HS-27A (cell line): ENCODE results near the gene CMIP.
A peak's percentile ranks its signal among the peaks of the same experiment; 100 is the strongest.

Source experiments
- DNase-seq: peaks from one replicate; pipeline ENCODE4 v3.0.0-alpha.2; 2012; ENCODE audit warnings: low read depth, missing footprints

Gene CMIP

GRCh38 chr16:81495321-81496234 is 51.0 kb downstream of the CMIP start:
- DNase-seq: no peak

GRCh38 chr16:81496321-81496720 is 51.7 kb downstream of the CMIP start:
- DNase-seq: no peak

GRCh38 chr16:81496742-81497141 is 52.1 kb downstream of the CMIP start:
- DNase-seq: no peak

DNA sequence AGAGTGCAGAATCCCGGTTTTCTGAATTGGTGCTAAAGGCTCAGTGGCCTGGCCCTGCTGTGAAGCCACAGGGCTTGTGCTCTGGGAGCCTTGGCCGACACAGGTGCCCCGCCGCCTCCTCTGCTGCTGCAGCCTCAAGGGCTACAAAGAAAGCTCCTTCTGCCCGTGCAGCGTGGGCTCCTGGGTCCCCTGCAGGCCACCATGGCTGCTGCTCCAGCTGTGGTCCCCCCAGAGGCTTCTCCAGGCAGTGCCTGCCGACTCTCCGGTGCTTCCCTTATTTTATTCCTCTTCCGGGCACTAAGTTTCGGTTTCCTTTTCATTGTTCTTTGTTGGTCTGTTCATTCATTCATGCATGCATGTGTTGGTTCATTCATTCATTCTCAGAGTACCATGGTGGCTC is 53.1 kb downstream of the CMIP start:
- no peak for DNase-seq

DNA sequence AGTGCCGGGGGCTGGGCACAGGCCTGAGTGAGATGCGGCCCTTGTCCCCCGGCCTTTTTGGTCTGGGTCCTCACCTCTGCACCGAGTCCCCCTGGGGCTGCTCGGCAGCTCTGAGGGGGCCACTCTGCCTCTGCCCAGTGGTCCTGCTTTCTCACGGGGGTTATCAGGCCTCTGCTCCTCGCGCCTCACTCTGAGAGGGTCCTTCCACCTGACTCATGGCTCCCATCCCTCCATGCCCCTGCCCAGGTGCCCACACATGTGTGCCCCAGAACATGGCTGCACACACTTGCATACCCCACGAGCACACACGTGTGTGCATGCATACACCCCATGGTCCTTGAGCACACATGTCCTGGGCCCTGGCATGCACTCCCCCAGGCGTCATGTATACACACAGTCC is 53.7 kb downstream of the CMIP start:
- no peak for DNase-seq

DNA sequence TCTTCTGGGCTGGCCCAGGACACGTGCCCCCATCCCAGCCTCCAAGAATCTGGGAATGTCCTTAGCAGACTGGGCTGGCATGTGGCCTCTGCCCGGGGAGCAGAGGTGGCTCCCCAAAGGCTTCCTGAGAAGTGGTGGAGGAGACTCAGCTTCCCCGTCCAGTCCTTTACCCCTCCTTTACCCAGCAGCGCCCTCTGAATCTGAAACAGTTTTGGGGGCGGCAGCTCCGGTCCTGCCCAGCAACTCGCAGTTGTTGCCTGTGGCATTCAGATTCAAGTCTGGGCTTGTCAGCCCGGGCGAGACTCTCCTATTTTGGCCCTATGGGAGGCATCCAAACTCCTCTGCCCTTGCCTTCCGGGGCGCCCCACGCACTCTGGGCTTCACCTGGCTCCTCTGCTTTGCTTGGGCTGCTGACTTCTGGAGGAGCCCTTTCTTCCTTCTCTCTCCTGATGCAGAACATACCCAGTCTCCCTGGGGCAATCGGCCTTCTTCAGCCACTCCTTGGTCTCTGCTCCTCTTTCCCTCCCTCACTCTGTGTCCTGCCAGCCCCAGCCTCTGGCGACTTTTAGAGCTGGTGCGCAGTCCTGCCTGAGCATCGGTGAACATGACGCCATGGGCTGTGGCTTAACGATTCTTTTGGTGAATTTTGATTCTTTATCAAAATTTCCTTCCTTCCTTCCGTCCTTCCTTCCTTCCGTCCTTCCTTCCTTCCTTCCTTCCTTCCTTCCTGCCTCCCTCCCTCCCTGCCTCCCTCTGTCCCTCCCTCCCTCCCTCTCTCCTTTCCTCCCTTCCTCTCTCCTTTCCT is 55.2 kb downstream of the CMIP start:
- no peak for DNase-seq

- DNase-seq: no peak
Observed at GRCh38 chr16:81500833-81501521, 56.4 kb downstream of the CMIP start.

- no peak for DNase-seq
Observed at GRCh38 chr16:81502396-81503070, 57.9 kb downstream of the CMIP start.

DNA sequence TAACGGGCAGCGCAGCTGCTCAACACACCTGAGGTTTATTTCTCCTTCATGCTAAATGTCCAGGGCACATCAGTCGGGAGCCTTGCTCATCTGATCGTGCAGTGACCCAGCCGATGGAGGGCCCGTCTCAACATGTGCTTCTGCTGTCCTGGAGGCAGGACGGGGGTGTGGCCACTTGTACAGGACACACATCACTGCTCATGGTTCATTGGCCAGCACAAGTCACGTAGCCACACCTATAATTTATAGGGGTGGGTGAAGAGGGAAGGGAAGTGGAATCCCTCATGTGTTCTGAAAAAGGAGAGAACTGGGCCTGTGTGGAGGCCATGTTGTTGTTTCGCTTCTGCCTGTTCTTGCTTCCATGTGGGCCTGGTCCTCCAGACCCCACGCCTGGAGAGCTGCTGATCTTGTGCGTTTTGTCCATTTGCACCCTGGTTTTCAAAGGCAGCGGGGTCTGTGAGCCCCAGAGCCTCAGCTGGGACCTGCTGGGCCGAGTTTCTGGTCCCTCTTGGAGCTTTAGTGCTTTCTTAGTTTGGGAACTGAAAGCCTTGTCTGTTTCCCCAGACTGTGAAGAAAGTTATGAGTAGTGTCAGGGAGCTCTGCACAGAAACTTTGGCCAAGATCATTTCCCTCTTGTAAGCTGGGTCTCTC is 60.5 kb downstream of the CMIP start:
- no peak for DNase-seq

- DNase-seq: no peak
Observed at GRCh38 chr16:81509404-81509803, 64.8 kb downstream of the CMIP start.

DNA sequence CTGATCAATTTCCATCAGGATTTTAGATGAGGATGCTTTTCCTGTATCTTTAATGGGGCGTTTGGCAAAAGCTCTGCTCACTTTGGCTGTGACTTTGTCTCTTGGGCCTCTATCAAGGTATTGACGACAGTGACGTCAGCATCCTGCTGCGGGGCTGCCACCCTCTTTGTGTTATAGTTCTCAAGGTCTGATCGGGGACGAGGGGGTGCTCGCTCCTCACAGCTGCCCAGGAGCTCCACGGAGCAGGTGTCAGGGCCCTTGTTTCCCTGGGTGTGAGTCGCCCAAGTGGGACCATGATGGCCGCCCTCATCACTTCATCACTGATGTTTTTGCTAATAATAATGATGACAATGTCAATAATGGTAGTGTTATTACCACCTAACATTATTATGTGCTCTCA is 65.4 kb downstream of the CMIP start:
- DNase-seq: no peak

- DNase-seq: peak; percentile 86
Observed at GRCh38 chr16:81511371-81511770, 66.8 kb downstream of the CMIP start.

DNA sequence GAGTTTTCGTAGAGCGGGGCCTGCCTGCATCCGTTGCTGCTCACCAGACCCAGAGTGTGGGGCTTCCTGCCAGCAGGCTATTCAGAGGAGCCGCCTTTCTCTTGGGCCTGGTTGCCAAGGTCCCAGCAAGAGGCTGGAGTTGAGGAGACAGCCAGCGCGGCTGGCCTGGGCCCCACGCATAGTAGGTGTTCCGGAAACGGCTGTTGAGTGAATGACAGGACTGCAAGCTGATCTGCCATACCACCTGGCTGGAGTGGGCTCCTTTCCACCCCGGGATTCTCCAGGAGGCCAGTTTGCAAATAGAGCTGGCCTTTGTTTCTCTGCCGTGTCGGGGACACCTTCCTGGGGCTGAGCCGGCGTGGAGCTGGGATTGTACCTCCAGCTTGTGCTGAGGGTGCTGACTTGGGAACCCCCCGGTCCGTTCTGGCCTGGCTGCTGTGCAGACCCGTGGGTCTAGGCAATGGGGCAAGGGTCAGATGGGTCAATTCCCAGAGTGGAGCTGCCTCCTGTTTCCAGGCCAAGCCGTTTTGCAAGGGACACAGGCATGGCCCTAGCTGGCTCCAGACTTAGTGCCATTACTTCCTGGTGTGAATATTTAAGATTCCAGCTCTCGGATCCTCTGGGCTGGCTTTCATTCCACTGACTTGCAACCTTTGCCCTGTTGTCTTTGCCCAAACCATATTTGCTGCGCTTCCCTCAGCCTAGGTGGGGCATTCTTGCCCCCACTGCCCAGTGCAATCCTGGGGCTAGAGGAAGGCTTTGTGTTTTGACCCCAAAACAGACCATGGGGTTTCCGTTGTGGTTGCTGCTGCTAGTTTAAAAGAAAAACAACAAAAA is 68.8 kb downstream of the CMIP start:
- DNase-seq: no peak

DNA sequence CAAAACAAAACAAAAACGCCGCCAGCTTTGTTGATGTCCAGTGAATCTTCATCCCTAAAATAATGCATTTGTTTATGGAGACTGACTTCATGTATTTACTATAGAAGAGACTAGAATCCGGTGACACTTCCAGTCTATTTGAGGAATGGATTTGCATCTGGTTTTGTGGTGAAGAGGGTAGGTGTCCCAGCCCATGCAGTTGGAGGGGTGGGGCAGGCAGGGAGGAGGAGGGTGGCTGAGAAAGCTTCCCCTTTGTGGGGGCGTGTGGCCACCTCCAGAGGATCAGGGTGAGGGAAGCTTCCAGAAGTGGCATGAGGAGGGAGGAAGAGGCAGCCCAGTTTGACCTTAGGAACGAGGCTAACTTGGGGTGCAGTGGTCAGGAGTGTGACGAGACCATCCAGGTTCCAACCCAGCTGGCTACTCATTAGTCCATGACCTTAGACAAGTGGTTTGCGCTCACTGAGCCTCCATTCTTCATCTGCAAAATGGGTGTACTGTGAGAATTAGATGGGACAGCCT is 69.5 kb downstream of the CMIP start:
- no peak for DNase-seq

DNA sequence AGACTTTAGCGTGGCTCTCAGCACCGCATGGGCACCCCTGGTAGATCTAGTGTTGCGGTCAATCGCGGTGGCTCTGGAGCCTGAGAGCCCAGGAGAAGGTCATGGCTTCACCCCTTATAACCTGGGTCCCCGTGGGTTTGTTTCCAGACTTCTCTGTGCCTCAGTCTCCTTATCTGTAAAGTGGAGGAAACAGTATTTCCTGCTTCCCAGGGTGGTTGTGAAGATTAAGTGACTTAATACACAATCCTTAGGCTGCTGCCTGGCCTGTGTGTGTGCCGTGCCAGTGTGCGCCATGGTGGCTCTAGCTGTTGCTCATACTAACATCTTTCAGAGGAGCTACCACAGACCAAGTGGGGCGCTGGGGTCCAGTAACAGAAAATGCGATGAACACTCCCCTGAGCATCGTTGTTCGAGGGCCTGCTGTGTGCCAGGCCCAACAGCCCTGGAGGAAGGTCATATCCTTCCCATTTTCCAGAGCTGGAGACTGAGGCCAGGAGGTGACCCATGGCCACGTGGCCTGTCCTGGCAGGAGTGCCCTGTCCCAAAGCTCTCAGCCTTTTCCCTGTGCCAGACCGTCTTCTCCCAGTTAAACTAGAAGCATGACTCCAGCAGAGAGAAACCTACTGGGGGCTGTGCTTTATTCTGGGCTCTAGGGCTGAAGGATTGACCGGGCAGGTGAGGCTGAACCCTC is 70.1 kb downstream of the CMIP start:
- DNase-seq: no peak

DNA sequence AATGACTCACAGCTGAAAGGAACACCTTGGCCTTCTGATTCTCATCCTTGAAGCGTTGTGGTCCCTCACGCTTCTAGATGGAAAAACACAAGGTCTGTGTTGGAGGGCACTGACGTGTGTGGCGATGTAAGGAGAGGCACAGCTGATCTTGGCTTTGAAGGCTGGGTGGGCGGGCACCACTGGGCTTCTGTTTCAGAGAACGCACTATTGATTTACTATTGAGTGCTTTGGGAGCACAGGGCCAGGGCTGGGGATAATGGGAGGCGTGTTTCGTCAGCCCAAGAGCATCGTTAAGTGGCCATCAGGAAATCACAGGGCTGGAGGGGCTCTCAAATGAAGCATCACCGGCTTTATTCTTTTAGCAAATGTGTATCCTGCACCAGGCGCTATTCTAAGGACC is 70.7 kb downstream of the CMIP start:
- DNase-seq: no peak

- DNase-seq: no peak
Observed at GRCh38 chr16:81515721-81516120, 71.1 kb downstream of the CMIP start.

GRCh38 chr16:81516478-81517149 is 72.0 kb downstream of the CMIP start:
- DNase-seq: no peak

GRCh38 chr16:81517150-81517499 is 72.5 kb downstream of the CMIP start:
- no peak for DNase-seq
